Duodenal mucosa (tissue), 2 donors: ENCODE data around the gene UBE2O.
"Not testable (repeated sequence)": the region's sequence is repeated elsewhere in the genome, so short reads cannot be mapped to it uniquely, and the experiment has no call there.

Experiments used
- H3K27ac ChIP-seq: one replicate; pipeline ENCODE4 v1.7.0; 2013; ENCODE audit warnings: low read depth, low read length
- H3K27me3 ChIP-seq, 2 donors: one replicate each; pipeline ENCODE4 v1.7.0; 2013; ENCODE audit warnings: low read length in 2 of 2, control low read depth in 1 of 2; ENCODE audit not compliant: insufficient read depth in 2 of 2, control insufficient read depth in 1 of 2
- H3K36me3 ChIP-seq, 2 donors: one replicate each; pipeline ENCODE4 v1.7.0; 2013; ENCODE audit warnings: low read length in 2 of 2, control low read depth in 1 of 2; ENCODE audit not compliant: insufficient read depth in 2 of 2, control insufficient read depth in 1 of 2
- H3K4me1 ChIP-seq, 2 donors: one replicate each; pipeline ENCODE4 v1.7.0; 2013; ENCODE audit warnings: low read length in 2 of 2, control low read depth in 1 of 2; ENCODE audit not compliant: insufficient read depth in 2 of 2, control insufficient read depth in 1 of 2
- H3K4me3 ChIP-seq, 2 donors: one replicate each; pipeline ENCODE4 v1.7.0; 2013; ENCODE audit warnings: low read length in 2 of 2, low read depth in 1 of 2
- H3K9ac ChIP-seq, 2 donors: one replicate each; pipeline ENCODE4 v1.7.0; 2013; ENCODE audit warnings: low read length in 2 of 2, low read depth in 1 of 2
- H3K9me3 ChIP-seq, 2 donors: one replicate each; pipeline ENCODE4 v1.7.0; 2013; ENCODE audit warnings: low read length in 2 of 2, control low read depth in 1 of 2; ENCODE audit not compliant: control insufficient read depth in 1 of 2

The UBE2O gene

GRCh38 chr17:76363107-76363842, 89.7 kb downstream of the UBE2O start:
- H3K4me1 ChIP-seq = peaks cover 0 to 3% of the 10 kb centered on the region in 2 donors
- H3K9ac ChIP-seq = no peak overlapping the region
- no peak overlapping the region for H3K4me3 ChIP-seq
- no peaks in the 10 kb centered on the region for H3K9me3 ChIP-seq
- H3K36me3 ChIP-seq = no peaks in the 10 kb centered on the region
- no peaks in the 10 kb centered on the region for H3K27me3 ChIP-seq
- no peak overlapping the region for H3K27ac ChIP-seq

- H3K9me3 ChIP-seq = no peaks in the 10 kb centered on the region
- H3K27me3 ChIP-seq = no peaks in the 10 kb centered on the region
- no peak overlapping the region for H3K27ac ChIP-seq
- no peaks in the 10 kb centered on the region for H3K4me1 ChIP-seq
- no peaks in the 10 kb centered on the region for H3K36me3 ChIP-seq
- no peak overlapping the region for H3K4me3 ChIP-seq
- no peak overlapping the region for H3K9ac ChIP-seq
Measured at GRCh38 chr17:76360461-76360860, 92.5 kb downstream of the UBE2O start.

- H3K27me3 ChIP-seq, H3K4me3 ChIP-seq, H3K27ac ChIP-seq, H3K9ac ChIP-seq, H3K4me1 ChIP-seq, H3K9me3 ChIP-seq, H3K36me3 ChIP-seq: not testable (repeated sequence)
Measured at GRCh38 chr17:76359776-76360175, 93.2 kb downstream of the UBE2O start.

- no peaks in the 10 kb centered on the region for H3K27me3 ChIP-seq
- no peaks in the 10 kb centered on the region for H3K36me3 ChIP-seq
- H3K4me1 ChIP-seq = peaks cover 0 to 3% of the 10 kb centered on the region in 2 donors
- H3K9ac ChIP-seq = no peak overlapping the region
- no peak overlapping the region for H3K27ac ChIP-seq
- no peak overlapping the region for H3K4me3 ChIP-seq
- H3K9me3 ChIP-seq = no peaks in the 10 kb centered on the region
Measured at GRCh38 chr17:76359375-76359774, 93.6 kb downstream of the UBE2O start.

- Histone ChIP-seq H3K4me1 (peaks cover 3 to 10% of the 10 kb centered on the region in 2 donors), H3K4me3 (no peak overlapping the region), H3K27me3 (no peaks in the 10 kb centered on the region), H3K9ac (no peak overlapping the region), H3K36me3 (no peaks in the 10 kb centered on the region), H3K27ac (no peak overlapping the region), H3K9me3 (no peaks in the 10 kb centered on the region)
Measured at GRCh38 chr17:76357597-76358158, 95.3 kb downstream of the UBE2O start.

GRCh38 chr17:76356803-76357456, 96.0 kb downstream of the UBE2O start:
- peaks cover 8 to 12% of the 10 kb centered on the region in 2 donors for H3K4me1 ChIP-seq
- H3K9ac ChIP-seq = no peak overlapping the region
- H3K4me3 ChIP-seq = no peak overlapping the region
- no peak overlapping the region for H3K27ac ChIP-seq
- no peaks in the 10 kb centered on the region for H3K9me3 ChIP-seq
- no peaks in the 10 kb centered on the region for H3K36me3 ChIP-seq
- no peaks in the 10 kb centered on the region for H3K27me3 ChIP-seq

- Histone ChIP-seq H3K27ac (no peak overlapping the region), H3K4me3 (peak overlapping the region in 1 of 2 donors; percentile 87), H3K4me1 (peaks cover 11 to 12% of the 10 kb centered on the region in 2 donors), H3K27me3 (no peaks in the 10 kb centered on the region), H3K36me3 (no peaks in the 10 kb centered on the region), H3K9me3 (no peaks in the 10 kb centered on the region), H3K9ac (no peak overlapping the region)
Measured at GRCh38 chr17:76354747-76355310, 98.1 kb downstream of the UBE2O start.

- Histone ChIP-seq H3K27me3 (no peaks in the 10 kb centered on the region), H3K9me3 (no peaks in the 10 kb centered on the region), H3K36me3 (no peaks in the 10 kb centered on the region), H3K4me1 (peaks cover 11 to 12% of the 10 kb centered on the region in 2 donors), H3K27ac (no peak overlapping the region), H3K9ac (peak overlapping the region; percentile 74 to 75), H3K4me3 (peak overlapping the region; percentile 84 to 87)
Measured at GRCh38 chr17:76354317-76354729, 98.6 kb downstream of the UBE2O start.

- Histone ChIP-seq H3K27me3 (no peaks in the 10 kb centered on the region), H3K9me3 (no peaks in the 10 kb centered on the region), H3K36me3 (no peaks in the 10 kb centered on the region), H3K9ac (peak within 1 kb of the TSS; percentile 74 to 75), H3K4me3 (peak within 1 kb of the TSS; percentile 84 to 87), H3K4me1 (peaks cover 11 to 12% of the 10 kb centered on the region in 2 donors), H3K27ac (peak within 1 kb of the TSS; percentile 93)
Measured at GRCh38 chr17:76353599-76354316, 99.2 kb downstream of the UBE2O start, which contains the start of gene PRPSAP1. Gene PRPSAP1 (minus strand): TSS chr17:76353916. CDS start chr17:76353703, 213 bp downstream.
